ENCODE measurements around the gene STOX2. TPM values are rescaled to one million over a fixed set of nuclear protein-coding genes. Genes with fewer than 3 reads are reported as not detected.

The STOX2 gene
- total and polyA plus RNA-seq, 2 experiments from 2014 or later: not detected

GRCh38 chr4:183995570-183995969, 90.5 kb downstream of the STOX2 start:
- no peaks in the 10 kb centered on the region for H3K79me2 ChIP-seq (ENCODE audit: insufficient read depth)
- 68% methylated on average over 11 of the region's 11 CpGs for WGBS, 2 experiments (ENCODE audit: low coverage in 1 of 2, low lambda C conversion rate in 2 of 2, missing lambda C conversion rate in 2 of 2)
- H3K9me3 ChIP-seq (ENCODE audit: low read depth): no peaks in the 10 kb centered on the region
- H3K4me2 ChIP-seq (ENCODE audit: unreplicated experiment): no peak overlapping the region
- in situ Hi-C loops (cut with MboI): no loop called here
- H3K9ac ChIP-seq: no peak overlapping the region
- no peaks in the 10 kb centered on the region for H3K4me1 ChIP-seq (ENCODE audit: insufficient read depth)
- no peaks in the 10 kb centered on the region for H3K36me3 ChIP-seq (ENCODE audit: low read depth)
- TF ChIP-seq EZH2 (IDR thresholded peaks at IDR 0.05; ENCODE audit: insufficient read depth, poor library complexity, severe bottlenecking): no peak
- TF ChIP-seq EZH2phosphoT487 (IDR thresholded peaks at IDR 0.05; ENCODE audit: insufficient read depth, low read depth): no peak
- H3K4me3 ChIP-seq: no peak overlapping the region
- H2AFZ ChIP-seq: no peak overlapping the region
- no peak for DNase-seq
- H3K9me2 ChIP-seq (ENCODE audit: insufficient read depth): no peaks in the 10 kb centered on the region
- H4K20me1 ChIP-seq (ENCODE audit: insufficient read depth): no peaks in the 10 kb centered on the region
- no peaks in the 10 kb centered on the region for H3K27me3 ChIP-seq (replicated peaks; ENCODE audit: insufficient read depth)
- no peak overlapping the region for H3K27ac ChIP-seq
- H3F3A ChIP-seq (ENCODE audit: insufficient read depth): no peaks in the 10 kb centered on the region

- Histone ChIP-seq H3K4me1 (ENCODE audit: insufficient read depth) (no peaks in the 10 kb centered on the region), H3K9me2 (ENCODE audit: insufficient read depth) (no peaks in the 10 kb centered on the region), H3K9ac (no peak overlapping the region), H3K27me3 (replicated peaks; ENCODE audit: insufficient read depth) (no peaks in the 10 kb centered on the region), H3K27ac (no peak overlapping the region), H3K4me3 (no peak overlapping the region), H3K36me3 (ENCODE audit: low read depth) (no peaks in the 10 kb centered on the region), H3K79me2 (ENCODE audit: insufficient read depth) (no peaks in the 10 kb centered on the region), H3F3A (ENCODE audit: insufficient read depth) (no peaks in the 10 kb centered on the region), H3K4me2 (ENCODE audit: unreplicated experiment) (no peak overlapping the region), H2AFZ (no peak overlapping the region), H3K9me3 (ENCODE audit: low read depth) (no peaks in the 10 kb centered on the region), H4K20me1 (ENCODE audit: insufficient read depth) (no peaks in the 10 kb centered on the region)
- WGBS, 2 experiments (ENCODE audit: low coverage in 1 of 2, low lambda C conversion rate in 2 of 2, missing lambda C conversion rate in 2 of 2): 31 to 38% methylated on average over 4 of the region's 4 CpGs
- DNase-seq: peak; percentile 29
- in situ Hi-C loops (cut with MboI): no loop called here
- no peak for TF ChIP-seq EZH2phosphoT487 (IDR thresholded peaks at IDR 0.05; ENCODE audit: insufficient read depth, low read depth)
- no peak for TF ChIP-seq EZH2 (IDR thresholded peaks at IDR 0.05; ENCODE audit: insufficient read depth, poor library complexity, severe bottlenecking)
Observed at GRCh38 chr4:183996868-183997267, 91.8 kb downstream of the STOX2 start.

- Histone ChIP-seq H3K4me2 (ENCODE audit: unreplicated experiment) (no peak overlapping the region), H3K9ac (no peak overlapping the region), H3K79me2 (ENCODE audit: insufficient read depth) (no peaks in the 10 kb centered on the region), H2AFZ (no peak overlapping the region), H3K4me1 (ENCODE audit: insufficient read depth) (no peaks in the 10 kb centered on the region), H3K27me3 (replicated peaks; ENCODE audit: insufficient read depth) (no peaks in the 10 kb centered on the region), H3F3A (ENCODE audit: insufficient read depth) (no peaks in the 10 kb centered on the region), H3K4me3 (no peak overlapping the region), H3K36me3 (ENCODE audit: low read depth) (no peaks in the 10 kb centered on the region), H3K9me2 (ENCODE audit: insufficient read depth) (no peaks in the 10 kb centered on the region), H3K9me3 (ENCODE audit: low read depth) (no peaks in the 10 kb centered on the region), H3K27ac (no peak overlapping the region), H4K20me1 (ENCODE audit: insufficient read depth) (no peaks in the 10 kb centered on the region)
- 52 to 55% methylated on average over 6 of the region's 6 CpGs for WGBS, 2 experiments (ENCODE audit: low coverage in 1 of 2, low lambda C conversion rate in 2 of 2, missing lambda C conversion rate in 2 of 2)
- no peak for TF ChIP-seq EZH2 (IDR thresholded peaks at IDR 0.05; ENCODE audit: insufficient read depth, poor library complexity, severe bottlenecking)
- TF ChIP-seq EZH2phosphoT487 (IDR thresholded peaks at IDR 0.05; ENCODE audit: insufficient read depth, low read depth): no peak
- in situ Hi-C loops (cut with MboI): no loop called here
- DNase-seq: no peak
Observed at GRCh38 chr4:183999435-183999834, 94.3 kb downstream of the STOX2 start.

- no peak overlapping the region for H2AFZ ChIP-seq
Observed at GRCh38 chr4:184000457-184001396, 95.6 kb downstream of the STOX2 start.

More at GRCh38 chr4:184000457-184001396, 95.6 kb downstream of the STOX2 start:
- no peak for TF ChIP-seq EZH2 (IDR thresholded peaks at IDR 0.05; ENCODE audit: insufficient read depth, poor library complexity, severe bottlenecking)
- no peak for TF ChIP-seq EZH2phosphoT487 (IDR thresholded peaks at IDR 0.05; ENCODE audit: insufficient read depth, low read depth)
- H3K36me3 ChIP-seq (ENCODE audit: low read depth): no peaks in the 10 kb centered on the region
- no peak overlapping the region for H3K4me2 ChIP-seq (ENCODE audit: unreplicated experiment)
- H3K4me1 ChIP-seq (ENCODE audit: insufficient read depth): no peaks in the 10 kb centered on the region
- H3K4me3 ChIP-seq: no peak overlapping the region
- H3F3A ChIP-seq (ENCODE audit: insufficient read depth): no peaks in the 10 kb centered on the region
- no peak for DNase-seq
- no peak overlapping the region for H3K27ac ChIP-seq
- no peaks in the 10 kb centered on the region for H3K79me2 ChIP-seq (ENCODE audit: insufficient read depth)
- no peaks in the 10 kb centered on the region for H3K9me3 ChIP-seq (ENCODE audit: low read depth)
- H3K9me2 ChIP-seq (ENCODE audit: insufficient read depth): no peaks in the 10 kb centered on the region
- H3K9ac ChIP-seq: no peak overlapping the region
- 60 to 63% methylated on average over 26 of the region's 26 CpGs for WGBS, 2 experiments (ENCODE audit: low coverage in 1 of 2, low lambda C conversion rate in 2 of 2, missing lambda C conversion rate in 2 of 2)
- in situ Hi-C loops (cut with MboI): no loop called here
- no peaks in the 10 kb centered on the region for H3K27me3 ChIP-seq (replicated peaks; ENCODE audit: insufficient read depth)
- H4K20me1 ChIP-seq (ENCODE audit: insufficient read depth): no peaks in the 10 kb centered on the region
